Lung microvascular endothelial cell (primary cell): ENCODE results near the gene FUT7. TPM values are rescaled to one million over a fixed set of nuclear protein-coding genes. Genes with fewer than 3 reads are reported as not detected.

Experiments
- DNase-seq, 2 donors: peaks; one replicate each; pipeline versions ENCODE4 v3.0.0 to v3.0.0-alpha.2; 2010; ENCODE audit warnings: low read depth in 2 of 2
- total RNA-seq: library from RNA; depleted of rRNA; stranded (reverse); fragments of >200 nt; gene quantifications from 2 replicates; pipeline ENCODE4 v1.2.1, GENCODE V29; 2014

FUT7 gene
- total RNA-seq, 1 donor from 2014 or later: not detected

DNA sequence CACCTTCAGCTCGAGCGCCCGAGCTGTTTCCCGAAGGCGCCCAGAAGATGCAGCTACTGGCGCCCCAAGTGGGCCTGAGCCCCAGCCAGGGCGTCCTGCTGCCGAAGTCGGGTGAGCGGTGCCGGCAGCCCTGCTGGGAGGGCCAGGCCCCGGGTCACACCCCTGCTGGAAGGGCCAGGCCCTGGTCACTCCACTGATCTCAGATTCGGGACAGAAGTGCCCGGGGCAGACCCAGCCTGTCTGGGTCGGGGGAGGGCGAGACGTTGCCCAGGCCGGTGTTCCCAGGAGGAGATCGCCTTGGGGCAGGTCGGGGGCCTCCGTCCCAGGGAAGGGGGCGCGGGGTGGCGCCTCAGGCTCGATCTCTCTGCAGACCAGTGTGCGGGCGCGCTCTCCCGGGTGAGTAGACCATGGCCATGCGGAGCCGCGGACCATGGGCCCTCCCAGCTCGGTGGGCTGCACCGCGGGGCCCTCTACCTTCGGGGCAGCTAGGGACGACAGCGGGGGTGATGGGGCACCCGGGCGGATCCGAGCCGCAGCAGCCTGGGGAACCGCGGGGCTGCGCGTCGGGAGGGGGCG lies 46.8 kb downstream of the FUT7 start:
- DNase-seq: no peak

- DNase-seq: no peak
Observed at GRCh38 chr9:136984464-136985026, 47.3 kb downstream of the FUT7 start.

DNA sequence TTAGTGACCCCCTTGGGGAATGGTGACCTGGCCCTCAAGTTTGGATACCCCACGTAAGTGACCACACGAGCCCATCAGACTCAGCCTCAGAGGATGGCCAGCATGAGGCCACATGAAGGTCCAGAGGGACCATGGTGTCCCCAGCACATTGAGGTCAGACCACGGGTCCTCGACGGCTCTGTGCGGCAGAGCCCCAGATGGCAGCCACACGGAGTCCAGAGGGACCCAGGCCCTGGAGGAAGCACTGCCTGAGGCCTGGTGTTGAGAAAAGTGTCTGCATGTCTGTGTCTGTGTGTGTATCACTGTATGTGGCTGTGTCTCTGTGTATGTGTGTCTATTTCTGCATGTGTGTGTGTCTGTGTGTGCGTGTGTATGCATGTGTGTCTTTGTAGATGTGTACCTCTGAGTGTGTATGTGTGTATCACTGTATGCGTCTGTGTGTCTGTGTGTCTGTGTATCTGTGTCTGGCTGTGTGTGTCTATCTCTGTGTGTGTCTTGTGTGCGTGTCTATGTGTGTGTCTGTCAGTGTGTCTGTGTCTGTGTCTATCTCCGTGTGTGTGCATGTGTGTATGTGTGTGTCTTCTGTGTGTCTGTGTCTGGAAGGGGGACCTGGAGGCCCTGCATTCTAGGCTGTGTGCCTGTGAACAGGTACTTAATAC lies 48.1 kb downstream of the FUT7 start:
- DNase-seq: no peak

DNA sequence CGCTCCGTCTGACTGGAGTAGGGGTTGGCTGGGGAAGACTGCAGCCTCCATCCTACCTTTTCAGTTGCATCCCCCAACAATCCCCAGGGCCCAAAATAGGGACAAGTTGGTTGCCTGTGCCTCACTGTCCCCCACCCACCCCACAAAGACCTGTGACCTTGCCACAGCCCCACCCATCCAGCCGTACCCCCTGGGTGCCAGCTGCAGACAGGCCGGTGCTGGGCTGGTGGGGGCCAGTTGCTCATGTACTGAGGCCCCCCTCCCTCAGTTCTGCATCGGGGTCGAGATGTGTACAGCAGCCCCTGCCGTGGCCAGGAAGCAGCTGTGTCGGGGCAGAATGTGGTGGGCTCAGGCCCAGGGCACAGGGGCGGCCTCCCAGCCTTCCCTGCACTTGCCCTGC lies 48.7 kb downstream of the FUT7 start:
- DNase-seq: no peak

- DNase-seq: no peak
Observed at GRCh38 chr9:136982232-136983051, 49.4 kb downstream of the FUT7 start, which contains the start of gene LCNL1. Gene LCNL1, plus strand, starts transcription at chr9:136982993. Its CDS starts 594 bp downstream, at chr9:136983587.

- DNase-seq: peak; percentile 52 to 87
Observed at GRCh38 chr9:136981588-136982231, 50.2 kb downstream of the FUT7 start.

DNA sequence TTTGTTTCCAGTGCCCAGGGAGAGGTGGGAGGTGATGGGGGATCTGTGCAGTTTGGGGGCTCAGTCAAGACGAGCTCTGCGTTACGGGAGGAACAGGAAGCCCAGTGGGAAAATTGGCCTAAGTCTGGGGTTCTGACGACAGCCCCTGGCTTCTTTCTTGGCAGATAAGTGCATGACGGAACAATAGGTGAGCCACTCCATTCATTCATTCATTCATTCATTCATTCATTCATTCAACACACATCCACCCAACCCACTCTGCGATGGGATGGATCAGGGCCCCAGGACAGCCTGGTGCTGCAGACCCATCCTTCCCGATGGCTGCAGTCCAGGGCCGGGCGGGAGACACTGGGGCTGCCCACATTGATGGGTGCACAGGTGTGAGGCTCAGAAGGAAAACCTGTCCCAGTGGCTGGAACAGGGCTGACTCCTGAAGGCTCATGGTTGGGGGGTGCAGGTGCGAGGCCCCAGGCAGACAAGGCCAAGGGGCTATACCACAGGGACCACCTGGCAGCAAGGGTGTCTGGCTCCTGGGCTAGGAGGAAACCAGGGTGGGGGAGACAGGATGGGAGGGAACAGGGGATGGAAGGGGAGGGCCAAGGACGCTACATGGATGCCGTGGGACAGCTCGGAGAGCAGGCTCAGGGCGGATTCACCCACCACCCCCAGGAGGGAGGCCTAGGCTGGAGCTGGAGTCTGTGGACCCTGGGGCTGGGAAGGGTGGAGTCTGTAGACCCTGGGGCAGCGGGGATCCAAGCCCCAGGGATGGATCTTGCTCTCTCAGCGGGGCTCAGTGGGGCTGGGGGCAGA lies 51.0 kb downstream of the FUT7 start:
- DNase-seq: no peak

Other genes starting within 250 kb of the FUT7 start
- gene TMEM141, start 240.7 kb downstream of the FUT7 start, total RNA-seq: 65.4 and 66.7 TPM in 2 replicates
- gene CCDC183, start 235.8 kb downstream of the FUT7 start, total RNA-seq: 0.22 and 1.4 TPM in 2 replicates
- gene RABL6, start 224.1 kb downstream of the FUT7 start, total RNA-seq: 43.8 and 47.7 TPM in 2 replicates
- 0.44 and 1.4 TPM in 2 replicates for gene AJM1, start 189.6 kb downstream of the FUT7 start, total RNA-seq
- gene PHPT1, start 182.7 kb downstream of the FUT7 start, total RNA-seq: 242 and 316 TPM in 2 replicates
- gene MAMDC4, start 179.7 kb downstream of the FUT7 start, total RNA-seq: 0.65 and 2.0 TPM in 2 replicates
- 254 and 382 TPM in 2 replicates for gene EDF1, start 165.8 kb downstream of the FUT7 start, total RNA-seq
- gene TRAF2, start 145.6 kb downstream of the FUT7 start, total RNA-seq: 10.9 and 14.7 TPM in 2 replicates
- gene FBXW5, start 87.3 kb downstream of the FUT7 start, total RNA-seq: 115 and 192 TPM in 2 replicates
- 0.60 and 0.65 TPM in 2 replicates for gene C8G, start 86.8 kb downstream of the FUT7 start, total RNA-seq
- gene LCN12, start 79.8 kb downstream of the FUT7 start, total RNA-seq: not detected in 2 replicates
- 0.22 and 0.79 TPM in 2 replicates for gene PTGDS, start 54.6 kb downstream of the FUT7 start, total RNA-seq
- gene LCNL1, start 49.1 kb downstream of the FUT7 start, total RNA-seq: not detected in 2 replicates
- 8.9 and 9.7 TPM in 2 replicates for gene PAXX, start 39.7 kb downstream of the FUT7 start, total RNA-seq
- 0.22 TPM in 1 of 2 replicates, not detected in the other for gene CLIC3, start 35.5 kb downstream of the FUT7 start, total RNA-seq
- gene ABCA2, start 3.9 kb downstream of the FUT7 start, total RNA-seq: 4.0 and 5.0 TPM in 2 replicates
- 6.2 and 10.5 TPM in 2 replicates for gene NPDC1, start 14.1 kb upstream of the FUT7 start, total RNA-seq
- gene ENTPD2, start 22.0 kb upstream of the FUT7 start, total RNA-seq: not detected in 2 replicates
- gene SAPCD2, start 38.5 kb upstream of the FUT7 start, total RNA-seq: 1.4 and 5.9 TPM in 2 replicates
- gene UAP1L1, start 45.4 kb upstream of the FUT7 start, total RNA-seq: 13.1 and 16.9 TPM in 2 replicates
- gene MAN1B1, start 54.9 kb upstream of the FUT7 start, total RNA-seq: 38.3 and 43.4 TPM in 2 replicates
- gene DPP7, start 82.6 kb upstream of the FUT7 start, total RNA-seq: 63.2 and 117 TPM in 2 replicates
- under 0.01 and 0.22 TPM in 2 replicates for gene GRIN1, start 107.1 kb upstream of the FUT7 start, total RNA-seq
- gene LRRC26, start 138.0 kb upstream of the FUT7 start, total RNA-seq: not detected in 2 replicates
- not detected in 2 replicates for gene TMEM210, start 140.0 kb upstream of the FUT7 start, total RNA-seq
- 13.7 and 16.9 TPM in 2 replicates for gene ANAPC2, start 156.5 kb upstream of the FUT7 start, total RNA-seq
- 85.4 and 97.4 TPM in 2 replicates for gene SSNA1, start 156.6 kb upstream of the FUT7 start, total RNA-seq
- 2.6 TPM in 2 replicates for gene TPRN, start 168.7 kb upstream of the FUT7 start, total RNA-seq
- gene TMEM203, start 173.6 kb upstream of the FUT7 start, total RNA-seq: 19.6 and 26.0 TPM in 2 replicates
- 2.2 and 2.4 TPM in 2 replicates for gene NDOR1, start 173.6 kb upstream of the FUT7 start, total RNA-seq
- gene RNF208, start 190.2 kb upstream of the FUT7 start, total RNA-seq: 0.22 TPM in 1 of 2 replicates, not detected in the other
- gene CYSRT1, start 193.1 kb upstream of the FUT7 start, total RNA-seq: under 0.01 and 0.20 TPM in 2 replicates
- under 0.01 TPM in 1 of 2 replicates, not detected in the other for gene RNF224, start 195.4 kb upstream of the FUT7 start, total RNA-seq
- not detected in 2 replicates for gene SLC34A3, start 198.8 kb upstream of the FUT7 start, total RNA-seq
- gene TUBB4B, start 209.2 kb upstream of the FUT7 start, total RNA-seq: 103 and 110 TPM in 2 replicates
- gene STPG3, start 219.2 kb upstream of the FUT7 start, total RNA-seq: not detected in 2 replicates
- 42.9 and 43.7 TPM in 2 replicates for gene NELFB, start 223.2 kb upstream of the FUT7 start, total RNA-seq
- gene TOR4A, start 245.6 kb upstream of the FUT7 start, total RNA-seq: 21.4 and 21.8 TPM in 2 replicates